Stimulated activated CD4-positive, alpha-beta T cell treated with anti-CD3 and anti-CD28 coated beads, Interleukin-2, amount 100 ng/mL, for 48 hours (primary cell): ENCODE measurements around the gene SLC11A2.
A peak's percentile ranks its signal among the peaks of the same experiment; 100 is the strongest.

Experiments
- DNase-seq, 2 donors: peaks; one replicate each; pipeline ENCODE4 v3.0.0-alpha.2; 2020

Gene SLC11A2

GRCh38 chr12:51025836-51026638 is at the start of gene SLC11A2:
Gene SLC11A2, minus strand, starts transcription at chr12:51026384. Its CDS starts 15,656 bp downstream, at chr12:51010728.
- DNase-seq, result peak; percentile 92

- no peak for DNase-seq
Observed at GRCh38 chr12:51075390-51075789, 49.2 kb upstream of the SLC11A2 start.

GRCh38 chr12:51071663-51072062 is 45.5 kb upstream of the SLC11A2 start:
- no peak for DNase-seq

- DNase-seq, result no peak
Observed at GRCh38 chr12:51070004-51070403, 43.8 kb upstream of the SLC11A2 start.

GRCh38 chr12:51067771-51068170 is 41.6 kb upstream of the SLC11A2 start:
- no peak for DNase-seq

GRCh38 chr12:51067229-51067628 is 41.0 kb upstream of the SLC11A2 start:
- DNase-seq, result no peak

GRCh38 chr12:51065530-51065929 is 39.3 kb upstream of the SLC11A2 start:
- DNase-seq, result no peak

GRCh38 chr12:51062631-51063397 is 36.6 kb upstream of the SLC11A2 start:
- no peak for DNase-seq

- no peak for DNase-seq
Observed at GRCh38 chr12:51059086-51059485, 32.9 kb upstream of the SLC11A2 start.

- no peak for DNase-seq
Observed at GRCh38 chr12:51056242-51056641, 30.1 kb upstream of the SLC11A2 start.

- no peak for DNase-seq
Observed at GRCh38 chr12:51055060-51055459, 28.9 kb upstream of the SLC11A2 start.

GRCh38 chr12:51051787-51052186 is 25.6 kb upstream of the SLC11A2 start:
- no peak for DNase-seq

- no peak for DNase-seq
Observed at GRCh38 chr12:51049525-51049924, 23.3 kb upstream of the SLC11A2 start.

- no peak for DNase-seq
Observed at GRCh38 chr12:51048661-51049251, 22.6 kb upstream of the SLC11A2 start.

GRCh38 chr12:51047655-51048540 is 21.7 kb upstream of the SLC11A2 start, which contains the start of gene LETMD1:
Gene LETMD1, plus strand, starts transcription at chr12:51048327. Its CDS starts 30 bp downstream, at chr12:51048357.
- peak; percentile 82 to 86 for DNase-seq

GRCh38 chr12:51036279-51036678 is 10.1 kb upstream of the SLC11A2 start:
- DNase-seq, result no peak

- no peak for DNase-seq
Observed at GRCh38 chr12:51033457-51034089, 7.4 kb upstream of the SLC11A2 start.

GRCh38 chr12:51033048-51033447 is 6.9 kb upstream of the SLC11A2 start:
- DNase-seq, result no peak

- no peak for DNase-seq
Observed at GRCh38 chr12:51028813-51029150, 2.6 kb upstream of the SLC11A2 start.

GRCh38 chr12:51028126-51028812 is 2.1 kb upstream of the SLC11A2 start:
- DNase-seq, result peak in 1 of 2 donors; percentile 13

GRCh38 chr12:51027342-51027835 is 1.2 kb upstream of the SLC11A2 start:
- DNase-seq, result no peak
